RWPE1 (cell line): Measurements from ENCODE around the gene GAD1.

Source experiments
- CTCF ChIA-PET: fragments of 350-600 bp; sonication (Branson Sonifier 250); formaldehyde crosslinking; extraction: SDS; loops from one replicate; lab custom pipeline; 2021; lab: Yijun Ruan, JAX
- POLR2A ChIA-PET: fragments of 400-600 bp; formaldehyde crosslinking; extraction: SDS; loops from one replicate; lab custom pipeline; 2020; ENCODE audit warnings: antibody characterized with exemption; ENCODE audit not compliant: low non-redundant PET; lab: Yijun Ruan, JAX
- DNase-seq: peaks from one replicate; pipeline ENCODE4 v3.0.0; 2012; ENCODE audit warnings: low spot score
- H3K27ac ChIP-seq: fragments of 450-650 bp; 2 replicates; pipeline ENCODE4 v1.5.1; 2017
- CTCF ChIP-seq: fragments of 450-650 bp; conservative IDR thresholded peaks from 2 replicates; pipeline ENCODE4 v1.5.1; 2017; ENCODE audit warnings: low read depth, mild to moderate bottlenecking

GAD1 gene

GRCh38 chr2:170863087-170863486 lies 46.4 kb downstream of the GAD1 start:
- ChIA-PET POLR2A (no interaction called here), CTCF (interaction anchor here (0.7 kb wide), 1 partner anchor 10 kb away, joined by 3 read pairs; no protein-coding TSS in a partner anchor)
- no peak for DNase-seq
- no peak for TF ChIP-seq CTCF
- no peak overlapping the region for H3K27ac ChIP-seq

DNA sequence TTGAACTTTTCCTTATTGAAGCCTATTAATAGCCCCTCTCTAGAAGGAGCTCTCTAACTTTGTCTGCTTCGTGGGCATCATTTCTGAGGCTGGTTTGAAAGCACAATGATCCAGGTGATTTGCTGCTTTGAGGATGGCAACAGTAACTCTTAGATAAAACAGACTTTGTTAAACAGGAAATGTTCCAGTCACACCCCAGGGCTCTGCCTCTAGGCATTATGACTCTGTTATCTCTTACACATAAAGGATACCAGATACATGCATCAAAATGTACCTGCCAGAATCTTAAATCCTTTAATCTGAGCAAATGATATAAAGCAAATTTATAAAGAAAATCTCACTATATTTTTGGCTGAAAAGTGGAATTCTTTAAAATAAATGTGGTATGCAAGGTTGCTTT lies 52.3 kb downstream of the GAD1 start:
- no peak for TF ChIP-seq CTCF
- CTCF ChIA-PET: no interaction called here
- no peak overlapping the region for H3K27ac ChIP-seq
- no peak for DNase-seq
- POLR2A ChIA-PET: no interaction called here

DNA sequence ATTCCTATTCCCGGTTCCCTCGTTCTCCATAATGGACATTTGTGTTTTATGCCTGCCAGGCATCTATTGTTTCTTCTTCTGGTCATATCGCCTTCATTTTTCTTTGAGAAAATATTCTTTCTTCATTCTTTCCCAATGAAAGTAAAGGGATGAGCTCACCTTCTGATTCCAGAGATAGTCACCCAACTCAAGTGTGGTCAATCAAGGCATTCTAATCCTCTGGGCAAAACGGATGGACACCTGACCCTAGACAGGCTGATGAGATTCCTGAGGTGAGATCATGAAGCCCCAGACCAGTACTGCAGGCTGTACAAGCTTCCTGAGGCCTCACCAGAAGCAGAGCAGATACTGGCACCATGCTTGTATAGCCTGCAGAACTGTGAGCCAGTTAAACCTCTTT lies 52.8 kb downstream of the GAD1 start:
- TF ChIP-seq CTCF: no peak
- no peak overlapping the region for H3K27ac ChIP-seq
- CTCF ChIA-PET: no interaction called here
- POLR2A ChIA-PET: no interaction called here
- DNase-seq: no peak

- peak; percentile 94 for TF ChIP-seq CTCF
- peak; percentile 84 for DNase-seq
- H3K27ac ChIP-seq: no peak overlapping the region
- ChIA-PET CTCF (interaction anchor here (0.5 to 2.2 kb wide), 18 partner anchors 8 to 1326 kb away, joined by 3 to 10 read pairs (median 4); partner anchors contain the start of gene GAD1), POLR2A (no interaction called here)
Observed at GRCh38 chr2:170873035-170873692, 56.5 kb downstream of the GAD1 start.

- no peak for TF ChIP-seq CTCF
- POLR2A ChIA-PET: no interaction called here
- CTCF ChIA-PET: interaction anchor here (0.6 kb wide), 1 partner anchor 498 kb away, joined by 3 read pairs; no protein-coding TSS in a partner anchor
- H3K27ac ChIP-seq: no peak overlapping the region
- DNase-seq: no peak
Observed at GRCh38 chr2:170878066-170878465, 61.4 kb downstream of the GAD1 start.

- no peak for DNase-seq
- POLR2A ChIA-PET: no interaction called here
- no peak overlapping the region for H3K27ac ChIP-seq
- no peak for TF ChIP-seq CTCF
- CTCF ChIA-PET: interaction anchor here (0.6 kb wide), 1 partner anchor 498 kb away, joined by 3 read pairs; no protein-coding TSS in a partner anchor
Observed at GRCh38 chr2:170878505-170878904, 61.8 kb downstream of the GAD1 start.
